ENCODE data around the gene ITPKB. TPM values are rescaled to one million over a fixed set of nuclear protein-coding genes. Genes with fewer than 3 reads are reported as not detected.
A peak's percentile ranks its signal among the peaks of the same experiment; 100 is the strongest.

The ITPKB gene
- total RNA-seq, 1 experiment from 2014 or later = 19.0 TPM

DNA sequence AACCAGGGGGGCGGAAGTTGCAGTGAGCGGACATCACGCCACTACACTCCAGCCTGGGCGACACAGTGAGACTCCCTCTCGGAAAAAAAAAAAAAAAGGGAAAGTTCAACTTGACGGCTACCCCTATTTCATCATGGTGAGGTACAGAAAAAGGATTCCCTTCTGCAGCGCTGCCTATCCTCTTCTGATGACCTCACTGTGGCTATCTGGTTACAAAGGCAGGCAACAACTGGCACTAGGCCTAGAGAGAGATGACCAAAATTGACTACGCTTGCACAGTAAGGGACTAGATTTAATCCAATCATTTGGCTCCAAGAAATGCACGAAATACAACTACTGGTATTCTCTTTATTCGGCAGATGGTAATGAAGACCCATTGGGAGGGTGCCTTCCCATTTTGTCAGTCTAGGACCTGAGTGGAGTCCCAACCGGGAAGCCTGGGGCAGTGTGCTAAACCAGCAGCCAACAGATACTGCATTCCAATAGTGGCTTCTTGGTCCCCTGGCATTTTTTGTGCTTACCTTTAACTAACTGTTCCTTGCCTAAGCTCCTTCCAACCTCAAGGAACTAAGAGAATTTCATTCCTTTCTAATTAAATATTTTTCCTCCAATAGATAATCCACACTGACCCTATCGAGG lies 36.6 kb downstream of the ITPKB start:
- Histone ChIP-seq H3K36me3 (no peaks in the 10 kb centered on the region; the same call in 1 of the 2 replicates), H3K27me3 (no peaks in the 10 kb centered on the region), H3K4me3 (peak overlapping the region; percentile 77), H3K9me3 (no peaks in the 10 kb centered on the region)
- peak; percentile 60 for DNase-seq

DNA sequence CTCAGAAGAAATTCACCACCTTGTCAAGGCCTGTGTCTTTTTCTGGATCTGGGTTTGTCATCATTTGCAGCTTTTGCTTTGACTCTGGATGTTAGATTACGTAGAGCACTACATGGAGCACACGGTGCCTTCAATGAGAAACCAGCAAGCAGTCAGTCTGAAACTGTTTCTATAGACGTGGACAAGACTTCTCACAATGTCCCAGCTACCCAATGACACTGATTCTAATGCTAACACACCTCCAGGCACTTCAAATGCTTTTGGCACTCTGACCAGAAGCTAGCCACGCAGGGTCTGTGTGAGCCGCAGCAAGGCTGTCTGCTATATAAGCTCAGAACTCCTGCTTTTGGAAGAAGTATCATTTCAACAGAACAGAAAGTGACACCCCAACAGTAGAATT lies 38.2 kb downstream of the ITPKB start:
- Histone ChIP-seq H3K4me3 (no peak overlapping the region), H3K27me3 (no peaks in the 10 kb centered on the region), H3K9me3 (no peaks in the 10 kb centered on the region), H3K36me3 (no peaks in the 10 kb centered on the region)
- no peak for DNase-seq

GRCh38 chr1:226699166-226699565 lies 39.9 kb downstream of the ITPKB start:
- no peak for DNase-seq
- Histone ChIP-seq H3K36me3 (no peaks in the 10 kb centered on the region), H3K4me3 (no peak overlapping the region), H3K9me3 (no peaks in the 10 kb centered on the region), H3K27me3 (no peaks in the 10 kb centered on the region)

GRCh38 chr1:226698659-226699058 lies 40.4 kb downstream of the ITPKB start:
- Histone ChIP-seq H3K4me3 (no peak overlapping the region), H3K27me3 (no peaks in the 10 kb centered on the region), H3K9me3 (no peaks in the 10 kb centered on the region), H3K36me3 (no peaks in the 10 kb centered on the region)
- no peak for DNase-seq

DNA sequence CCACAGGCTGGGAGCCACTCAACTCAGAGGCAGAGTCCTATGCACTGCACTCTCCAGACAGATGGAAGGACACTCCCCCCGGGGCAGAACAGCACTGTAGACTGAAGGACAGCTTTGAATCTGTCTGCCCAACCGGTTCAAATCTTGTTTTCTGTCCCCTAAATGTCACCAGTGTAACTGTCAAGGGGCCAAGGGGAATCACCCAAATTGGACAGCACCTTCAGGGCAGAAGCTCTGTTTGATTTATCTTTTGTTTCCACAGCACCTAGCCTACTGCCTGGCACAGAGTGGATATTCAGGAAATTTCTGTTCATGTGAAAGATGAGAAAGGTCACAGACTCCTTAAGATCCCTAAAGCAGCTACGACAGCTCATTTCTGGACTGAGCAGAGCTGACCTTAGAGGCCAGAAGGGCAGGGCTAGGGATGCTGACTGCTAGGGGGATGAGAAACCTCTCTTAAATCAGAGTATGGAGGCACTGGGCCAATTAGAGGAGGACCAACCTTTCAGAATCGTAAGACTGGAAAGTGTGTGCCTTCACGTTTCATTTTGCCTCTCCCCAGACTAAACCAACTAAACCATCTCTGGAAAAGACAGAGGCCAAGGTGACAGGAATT lies 41.0 kb downstream of the ITPKB start:
- Histone ChIP-seq H3K9me3 (no peaks in the 10 kb centered on the region), H3K27me3 (no peaks in the 10 kb centered on the region), H3K36me3 (no peaks in the 10 kb centered on the region), H3K4me3 (no peak overlapping the region)
- DNase-seq = no peak

DNA sequence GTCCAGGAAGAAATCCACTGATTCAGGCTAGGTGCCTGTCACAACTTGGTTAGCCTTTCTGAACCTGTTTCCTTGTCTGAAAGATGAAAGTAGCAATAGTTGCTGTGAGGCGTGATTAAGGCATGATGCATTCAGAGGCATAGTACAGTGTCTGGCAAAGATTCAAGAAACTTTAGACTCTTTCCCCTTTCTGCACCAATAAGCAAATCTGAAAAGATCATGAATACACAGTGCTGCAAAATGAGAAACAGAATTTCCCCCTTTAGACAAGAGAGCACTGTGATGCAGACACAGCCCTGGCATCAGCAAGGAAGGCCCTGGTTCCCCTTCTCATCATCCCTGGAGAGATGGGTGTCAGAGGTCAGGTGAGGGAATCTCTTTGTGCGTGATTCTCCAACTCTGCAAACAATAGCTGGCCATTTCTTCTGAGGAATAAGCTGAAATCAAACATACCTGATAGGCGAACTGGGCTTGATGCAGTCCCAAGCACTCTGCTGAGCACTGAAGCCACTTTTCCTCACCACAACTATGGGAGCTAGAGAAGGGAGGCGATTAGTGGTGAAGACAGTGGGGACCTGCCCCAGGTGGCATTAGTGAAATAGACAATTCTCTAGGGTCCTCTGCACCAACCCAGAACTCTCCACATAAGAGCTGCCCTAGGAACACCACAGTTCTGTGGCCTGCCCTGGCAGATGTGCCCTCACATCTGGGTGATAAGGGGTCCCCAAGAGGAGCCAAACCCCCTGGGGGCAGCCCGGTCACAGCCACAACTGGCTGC lies 41.7 kb downstream of the ITPKB start:
- no peaks in the 10 kb centered on the region for H3K36me3 ChIP-seq
- H3K27me3 ChIP-seq = no peaks in the 10 kb centered on the region
- DNase-seq = no peak

GRCh38 chr1:226696547-226696946 lies 42.5 kb downstream of the ITPKB start:
- no peaks in the 10 kb centered on the region for H3K9me3 ChIP-seq
- no peaks in the 10 kb centered on the region for H3K27me3 ChIP-seq
- no peaks in the 10 kb centered on the region for H3K36me3 ChIP-seq
- no peak overlapping the region for H3K4me3 ChIP-seq
- no peak for DNase-seq

More for the DNA sequence above, 41.7 kb downstream of the ITPKB start:
- Histone ChIP-seq H3K4me3 (no peak overlapping the region), H3K9me3 (no peaks in the 10 kb centered on the region)

DNA sequence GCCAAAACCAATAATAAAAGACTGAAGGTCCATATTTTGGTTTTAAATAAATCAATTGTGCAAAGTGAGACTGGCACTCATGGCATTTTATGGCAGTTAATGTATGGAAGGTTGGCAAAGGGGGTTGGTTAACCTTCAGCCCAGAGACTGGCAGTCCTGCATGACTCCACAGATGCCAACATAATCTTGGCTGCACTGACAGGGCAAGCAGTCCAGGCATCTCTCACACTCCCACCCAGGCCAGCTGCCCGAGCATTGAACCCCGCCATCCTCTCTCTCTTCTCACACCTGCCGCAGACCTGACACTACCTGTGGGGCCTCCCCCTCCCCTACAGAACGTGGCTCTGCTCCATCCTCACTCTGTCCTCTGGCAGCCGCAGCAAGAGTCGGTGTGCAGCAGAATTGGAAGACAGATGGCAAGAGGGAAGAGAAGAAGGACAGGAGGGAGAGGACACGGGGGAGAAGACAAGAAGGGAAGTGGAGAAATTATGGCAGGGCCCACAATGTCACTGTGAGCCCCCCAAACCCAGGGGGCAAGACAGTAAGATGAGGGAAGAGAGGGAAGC lies 43.7 kb downstream of the ITPKB start:
- Histone ChIP-seq H3K9me3 (no peaks in the 10 kb centered on the region), H3K27me3 (no peaks in the 10 kb centered on the region), H3K36me3 (no peaks in the 10 kb centered on the region), H3K4me3 (no peak overlapping the region)
- DNase-seq = no peak

DNA sequence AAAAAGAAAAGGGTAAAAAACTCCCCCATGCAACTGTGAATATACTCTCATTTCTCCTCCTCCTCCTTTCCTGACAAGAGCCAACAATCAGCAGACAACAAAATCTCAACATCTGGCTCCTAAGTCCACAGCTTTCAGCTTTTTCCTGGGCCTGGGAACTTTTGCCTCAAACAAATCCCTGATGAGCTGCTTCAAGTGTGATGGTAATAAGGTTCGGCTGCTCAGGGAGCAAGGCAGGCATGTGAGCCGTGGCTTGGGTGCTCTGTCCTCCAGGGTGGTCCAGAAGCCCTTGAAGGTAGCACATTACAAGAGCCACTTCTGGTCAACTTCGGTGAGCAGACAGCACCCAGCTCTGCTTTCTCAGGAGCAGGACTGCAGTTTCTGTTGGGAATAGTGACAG lies 46.3 kb downstream of the ITPKB start:
- H3K9me3 ChIP-seq = no peaks in the 10 kb centered on the region
- H3K27me3 ChIP-seq = no peaks in the 10 kb centered on the region
- no peak for DNase-seq
- no peaks in the 10 kb centered on the region for H3K36me3 ChIP-seq
- H3K4me3 ChIP-seq = no peak overlapping the region

GRCh38 chr1:226692051-226692792 lies 46.9 kb downstream of the ITPKB start:
- DNase-seq = no peak
- Histone ChIP-seq H3K36me3 (no peaks in the 10 kb centered on the region), H3K9me3 (no peaks in the 10 kb centered on the region), H3K27me3 (no peaks in the 10 kb centered on the region), H3K4me3 (no peak overlapping the region)

GRCh38 chr1:226691247-226691646 lies 47.8 kb downstream of the ITPKB start:
- H3K36me3 ChIP-seq = no peaks in the 10 kb centered on the region
- H3K4me3 ChIP-seq = no peak overlapping the region
- no peaks in the 10 kb centered on the region for H3K27me3 ChIP-seq
- DNase-seq = no peak
- no peaks in the 10 kb centered on the region for H3K9me3 ChIP-seq

- no peak for DNase-seq
- H3K4me3 ChIP-seq = no peak overlapping the region
- H3K9me3 ChIP-seq = no peaks in the 10 kb centered on the region
- no peaks in the 10 kb centered on the region for H3K27me3 ChIP-seq
- no peaks in the 10 kb centered on the region for H3K36me3 ChIP-seq
Observed at GRCh38 chr1:226690460-226690982, 48.6 kb downstream of the ITPKB start.

- no peak for DNase-seq
- no peaks in the 10 kb centered on the region for H3K27me3 ChIP-seq
- no peaks in the 10 kb centered on the region for H3K9me3 ChIP-seq
- H3K36me3 ChIP-seq = no peaks in the 10 kb centered on the region
- no peak overlapping the region for H3K4me3 ChIP-seq
Observed at GRCh38 chr1:226688808-226689207, 50.3 kb downstream of the ITPKB start.

DNA sequence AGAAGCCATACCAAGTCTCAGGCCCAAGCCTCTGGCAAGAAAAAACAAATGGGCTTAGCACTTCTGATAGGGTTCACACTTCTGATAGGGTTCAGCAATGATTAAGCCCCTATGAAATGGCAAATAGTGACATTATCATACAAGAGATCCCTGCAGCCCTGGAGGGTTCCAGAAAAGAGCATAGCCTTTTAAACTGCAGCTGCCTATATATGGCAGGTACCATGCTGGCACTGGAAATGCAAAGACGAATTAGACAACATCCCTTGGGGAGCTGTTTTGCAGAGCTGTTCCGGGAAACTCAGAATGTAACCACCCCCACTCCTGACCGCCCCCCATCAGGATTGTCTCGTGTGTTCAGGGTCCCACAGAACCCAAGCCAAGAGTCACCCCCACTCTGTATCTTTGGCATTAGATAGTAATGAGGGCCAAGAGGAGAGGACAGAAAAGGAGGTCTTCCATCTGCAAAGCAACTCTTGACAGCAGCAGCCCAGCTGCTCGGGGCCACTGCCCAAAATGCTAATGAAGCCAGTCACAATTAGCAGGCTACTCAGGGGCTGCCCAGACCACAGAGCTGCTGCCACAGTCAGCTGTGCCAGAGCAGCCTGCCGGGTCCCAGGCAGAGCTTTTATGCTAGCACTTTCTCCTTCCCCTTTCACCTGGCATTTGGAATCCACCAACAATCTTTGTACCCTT lies 50.9 kb downstream of the ITPKB start:
- no peak for DNase-seq
- no peaks in the 10 kb centered on the region for H3K27me3 ChIP-seq
- no peaks in the 10 kb centered on the region for H3K36me3 ChIP-seq
- H3K9me3 ChIP-seq = no peaks in the 10 kb centered on the region
- no peak overlapping the region for H3K4me3 ChIP-seq

DNA sequence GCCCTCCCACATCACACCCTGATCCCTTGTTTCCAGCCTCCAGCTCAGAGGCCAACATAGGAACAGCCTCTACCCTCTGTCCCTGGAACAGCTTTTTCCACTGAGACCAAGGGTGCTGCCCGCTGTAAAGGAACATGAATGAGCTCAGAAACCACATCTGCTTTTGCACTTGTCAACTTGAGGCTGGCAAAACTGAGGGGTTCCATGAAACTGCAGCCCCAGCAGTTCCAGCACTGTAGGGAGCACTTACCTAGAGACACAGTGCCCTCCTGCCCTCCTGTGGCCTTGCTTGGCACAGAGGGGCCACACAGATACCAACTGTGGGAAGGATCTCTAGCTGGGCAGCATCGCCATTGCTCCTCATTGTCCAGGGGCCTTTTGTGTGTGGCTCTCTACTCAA lies 51.7 kb downstream of the ITPKB start:
- DNase-seq = no peak
- Histone ChIP-seq H3K4me3 (no peak overlapping the region), H3K27me3 (no peaks in the 10 kb centered on the region), H3K36me3 (no peaks in the 10 kb centered on the region), H3K9me3 (no peaks in the 10 kb centered on the region)
